ENCODE data around the gene GPHN. TPM values are rescaled to one million over a fixed set of nuclear protein-coding genes. Genes with fewer than 3 reads are reported as not detected.

GPHN gene
- total and polyA plus RNA-seq, 11 donors = 15.2 to 37.1 (median 30.1) TPM

- Histone ChIP-seq H3K27ac (no peak overlapping the region), H3K9me3 (no peaks in the 10 kb centered on the region), H3K4me1 (no peaks in the 10 kb centered on the region), H3K27me3 (no peaks in the 10 kb centered on the region), H3K36me3 (peaks cover 0 to 9% (median 3%) of the 10 kb centered on the region in 9 donors), H3K4me3 (no peak overlapping the region)
- no peak for DNase-seq
- TF ChIP-seq POLR2A (IDR thresholded peaks at IDR 0.05) (no peak), CTCF (IDR thresholded peaks at IDR 0.05) (no peak)
- ATAC-seq = no peak
- WGBS, 4 donors = 95 to 98% (median 97%) methylated on average over 1 of the region's 1 CpG
- intact Hi-C loops (cut with DNase I) = loop anchor here in 1 of 10 donors (10.0 kb wide), 1 partner anchor 637 kb away; no protein-coding TSS in a partner anchor
Observed at GRCh38 chr14:67131691-67132090, 623.7 kb downstream of the GPHN start.

- H3K27me3 ChIP-seq = no peaks in the 10 kb centered on the region
- peaks cover 0 to 9% (median 3%) of the 10 kb centered on the region in 9 donors for H3K36me3 ChIP-seq
- TF ChIP-seq CTCF (IDR thresholded peaks at IDR 0.05) (no peak), POLR2A (IDR thresholded peaks at IDR 0.05) (no peak)
- H3K9me3 ChIP-seq = no peaks in the 10 kb centered on the region
- no peaks in the 10 kb centered on the region for H3K4me1 ChIP-seq
- ATAC-seq (no peak), DNase-seq (no peak)
- intact Hi-C loops (cut with DNase I) = loop anchor here in 1 of 10 donors (10.0 kb wide), 1 partner anchor 638 kb away; no protein-coding TSS in a partner anchor
- no peak overlapping the region for H3K27ac ChIP-seq
- no peak overlapping the region for H3K4me3 ChIP-seq
Observed at GRCh38 chr14:67133144-67133543, 625.2 kb downstream of the GPHN start.

GRCh38 chr14:67133595-67134441 lies 625.9 kb downstream of the GPHN start:
- no peaks in the 10 kb centered on the region for H3K4me1 ChIP-seq
- DNase-seq (no peak), ATAC-seq (no peak)
- no peak overlapping the region for H3K4me3 ChIP-seq
- no peaks in the 10 kb centered on the region for H3K9me3 ChIP-seq
- WGBS, 4 donors = 82 to 83% (median 82%) methylated on average over 3 of the region's 3 CpGs
- peaks cover 0 to 9% (median 3%) of the 10 kb centered on the region in 9 donors for H3K36me3 ChIP-seq
- intact Hi-C loops (cut with DNase I) = loop anchor here in 1 of 10 donors (10.0 kb wide), 1 partner anchor 639 kb away; no protein-coding TSS in a partner anchor
- no peak overlapping the region for H3K27ac ChIP-seq
- TF ChIP-seq CTCF (IDR thresholded peaks at IDR 0.05) = no peak
- no peak for TF ChIP-seq POLR2A (IDR thresholded peaks at IDR 0.05)
- H3K27me3 ChIP-seq = no peaks in the 10 kb centered on the region

GRCh38 chr14:67137744-67138371 lies 629.9 kb downstream of the GPHN start:
- H3K27me3 ChIP-seq = no peaks in the 10 kb centered on the region
- no peak overlapping the region for H3K27ac ChIP-seq
- H3K4me3 ChIP-seq = no peak overlapping the region
- ATAC-seq (no peak), DNase-seq (no peak)
- TF ChIP-seq CTCF (IDR thresholded peaks at IDR 0.05) = peak in 11 of 12 donors; percentile 12 to 44 (median 35)
- no peak for TF ChIP-seq POLR2A (IDR thresholded peaks at IDR 0.05)
- intact Hi-C loops (cut with DNase I) = loop anchor here in 1 of 10 donors (10.0 kb wide), 1 partner anchor 643 kb away; no protein-coding TSS in a partner anchor
- H3K4me1 ChIP-seq = no peaks in the 10 kb centered on the region
- H3K36me3 ChIP-seq = peaks cover 0 to 4% (median 0%) of the 10 kb centered on the region in 9 donors
- H3K9me3 ChIP-seq = no peaks in the 10 kb centered on the region

Measured in heart left ventricle (tissue), 16 donors.